Measurements from ENCODE around the gene CDK19. TPM values are rescaled to one million over a fixed set of nuclear protein-coding genes. Genes with fewer than 3 reads are reported as not detected.

Gene CDK19
- total and polyA plus RNA-seq, 2 of the 13 experiments (the other 11 are each of a cell fraction or from before 2014, with no cell fraction given), result 13.4 to 27.0 TPM

DNA sequence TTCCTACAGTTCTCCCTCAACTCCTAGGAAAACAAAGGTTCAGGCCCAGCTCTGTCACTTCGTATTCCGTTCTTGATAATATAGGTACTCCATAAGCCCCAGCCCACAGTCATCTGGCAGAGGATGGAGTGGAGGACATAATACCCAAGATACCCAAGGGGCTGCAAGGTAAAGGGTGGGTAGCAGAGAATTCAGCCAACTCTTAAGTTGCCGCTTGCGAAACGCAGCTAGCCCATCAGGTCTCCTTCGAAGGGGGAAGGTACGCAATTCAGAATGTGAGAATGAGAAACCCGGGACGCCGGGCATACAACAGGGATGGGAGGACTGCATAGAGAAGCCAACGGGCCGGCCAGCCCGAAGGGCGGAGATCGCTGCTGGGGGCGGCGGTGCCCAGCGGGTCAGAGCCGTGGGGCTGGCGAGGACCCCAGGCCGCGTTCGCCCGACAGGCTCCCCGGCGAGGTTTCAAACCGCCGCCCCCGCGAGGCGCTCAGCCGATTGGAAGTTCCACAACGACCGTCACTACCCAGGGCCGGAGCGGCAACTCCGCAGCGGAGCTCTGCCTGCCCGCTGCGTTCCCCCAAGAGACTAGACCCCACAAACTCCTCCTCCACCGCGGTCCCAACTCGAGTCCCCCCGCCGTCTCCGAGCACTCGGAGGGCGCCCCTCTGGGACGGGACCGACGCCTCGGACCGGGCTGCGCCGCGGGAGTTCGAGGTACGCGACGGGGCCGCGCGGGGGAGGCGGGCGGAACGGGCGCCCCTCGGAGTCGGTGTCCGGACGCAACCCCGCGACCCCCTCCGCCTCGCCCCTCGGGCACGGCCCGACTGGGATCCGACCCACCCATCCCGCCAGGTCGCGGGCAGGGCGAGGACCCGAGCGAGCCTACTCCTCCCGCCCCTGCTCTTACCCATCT, 911 bp downstream of the CDK19 start (continued):
- no peak for TF ChIP-seq HMGXB3 (CRISPR knock-in tag; IDR thresholded peaks at IDR 0.05; ENCODE audit: borderline replicate concordance)
- 0 out of 4 replicates have a peak, but pooled peaks of 1 of the 2 experiments have one; percentile 7 for TF ChIP-seq POLR2A (IDR thresholded peaks at IDR 0.05; ENCODE audit: insufficient read depth in 1 of 2, low read depth in 2 of 2, low read length in 2 of 2)
- TF ChIP-seq GLI4 (CRISPR knock-in tag; IDR thresholded peaks at IDR 0.05; ENCODE audit: borderline replicate concordance), result no peak
- TF ChIP-seq SOX13 (IDR thresholded peaks at IDR 0.05), result no peak
- no peak for TF ChIP-seq SOX13 (CRISPR knock-in tag; conservative IDR thresholded peaks at IDR 0.05 in 1 of 2, IDR thresholded peaks at IDR 0.05 in 1 of 2)
- 0 out of 2 replicates have a peak, but pooled peaks have one; percentile 65 for TF ChIP-seq ZNF329 (CRISPR knock-in tag; IDR thresholded peaks at IDR 0.05; ENCODE audit: low read depth)
- no peak for TF ChIP-seq KDM6A (CRISPR knock-in tag; IDR thresholded peaks at IDR 0.05; ENCODE audit: low read depth)
- TF ChIP-seq ZC3H13 (CRISPR knock-in tag; IDR thresholded peaks at IDR 0.05), result peak; percentile 60; the same call in 1 of the 2 replicates
- 0 out of 2 replicates have a peak, but pooled peaks have one; percentile 27 for TF ChIP-seq GTF3A (CRISPR knock-in tag; conservative IDR thresholded peaks at IDR 0.05)
- TF ChIP-seq, protein P1, sequence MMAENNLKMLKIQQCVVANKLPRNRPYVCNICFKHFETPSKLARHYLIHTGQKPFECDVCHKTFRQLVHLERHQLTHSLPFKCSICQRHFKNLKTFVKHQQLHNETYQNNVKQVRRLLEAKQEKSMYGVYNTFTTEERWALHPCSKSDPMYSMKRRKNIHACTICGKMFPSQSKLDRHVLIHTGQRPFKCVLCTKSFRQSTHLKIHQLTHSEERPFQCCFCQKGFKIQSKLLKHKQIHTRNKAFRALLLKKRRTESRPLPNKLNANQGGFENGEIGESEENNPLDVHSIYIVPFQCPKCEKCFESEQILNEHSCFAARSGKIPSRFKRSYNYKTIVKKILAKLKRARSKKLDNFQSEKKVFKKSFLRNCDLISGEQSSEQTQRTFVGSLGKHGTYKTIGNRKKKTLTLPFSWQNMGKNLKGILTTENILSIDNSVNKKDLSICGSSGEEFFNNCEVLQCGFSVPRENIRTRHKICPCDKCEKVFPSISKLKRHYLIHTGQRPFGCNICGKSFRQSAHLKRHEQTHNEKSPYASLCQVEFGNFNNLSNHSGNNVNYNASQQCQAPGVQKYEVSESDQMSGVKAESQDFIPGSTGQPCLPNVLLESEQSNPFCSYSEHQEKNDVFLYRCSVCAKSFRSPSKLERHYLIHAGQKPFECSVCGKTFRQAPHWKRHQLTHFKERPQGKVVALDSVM (CRISPR knock-in tag; IDR thresholded peaks at IDR 0.05), result no peak; the same call in 1 of the 2 replicates
- 0 out of 2 replicates have a peak, but pooled peaks have one; percentile 38 for TF ChIP-seq ZNF180 (CRISPR knock-in tag; IDR thresholded peaks at IDR 0.05; ENCODE audit: borderline replicate concordance, low read depth)
- TF ChIP-seq, protein P2, sequence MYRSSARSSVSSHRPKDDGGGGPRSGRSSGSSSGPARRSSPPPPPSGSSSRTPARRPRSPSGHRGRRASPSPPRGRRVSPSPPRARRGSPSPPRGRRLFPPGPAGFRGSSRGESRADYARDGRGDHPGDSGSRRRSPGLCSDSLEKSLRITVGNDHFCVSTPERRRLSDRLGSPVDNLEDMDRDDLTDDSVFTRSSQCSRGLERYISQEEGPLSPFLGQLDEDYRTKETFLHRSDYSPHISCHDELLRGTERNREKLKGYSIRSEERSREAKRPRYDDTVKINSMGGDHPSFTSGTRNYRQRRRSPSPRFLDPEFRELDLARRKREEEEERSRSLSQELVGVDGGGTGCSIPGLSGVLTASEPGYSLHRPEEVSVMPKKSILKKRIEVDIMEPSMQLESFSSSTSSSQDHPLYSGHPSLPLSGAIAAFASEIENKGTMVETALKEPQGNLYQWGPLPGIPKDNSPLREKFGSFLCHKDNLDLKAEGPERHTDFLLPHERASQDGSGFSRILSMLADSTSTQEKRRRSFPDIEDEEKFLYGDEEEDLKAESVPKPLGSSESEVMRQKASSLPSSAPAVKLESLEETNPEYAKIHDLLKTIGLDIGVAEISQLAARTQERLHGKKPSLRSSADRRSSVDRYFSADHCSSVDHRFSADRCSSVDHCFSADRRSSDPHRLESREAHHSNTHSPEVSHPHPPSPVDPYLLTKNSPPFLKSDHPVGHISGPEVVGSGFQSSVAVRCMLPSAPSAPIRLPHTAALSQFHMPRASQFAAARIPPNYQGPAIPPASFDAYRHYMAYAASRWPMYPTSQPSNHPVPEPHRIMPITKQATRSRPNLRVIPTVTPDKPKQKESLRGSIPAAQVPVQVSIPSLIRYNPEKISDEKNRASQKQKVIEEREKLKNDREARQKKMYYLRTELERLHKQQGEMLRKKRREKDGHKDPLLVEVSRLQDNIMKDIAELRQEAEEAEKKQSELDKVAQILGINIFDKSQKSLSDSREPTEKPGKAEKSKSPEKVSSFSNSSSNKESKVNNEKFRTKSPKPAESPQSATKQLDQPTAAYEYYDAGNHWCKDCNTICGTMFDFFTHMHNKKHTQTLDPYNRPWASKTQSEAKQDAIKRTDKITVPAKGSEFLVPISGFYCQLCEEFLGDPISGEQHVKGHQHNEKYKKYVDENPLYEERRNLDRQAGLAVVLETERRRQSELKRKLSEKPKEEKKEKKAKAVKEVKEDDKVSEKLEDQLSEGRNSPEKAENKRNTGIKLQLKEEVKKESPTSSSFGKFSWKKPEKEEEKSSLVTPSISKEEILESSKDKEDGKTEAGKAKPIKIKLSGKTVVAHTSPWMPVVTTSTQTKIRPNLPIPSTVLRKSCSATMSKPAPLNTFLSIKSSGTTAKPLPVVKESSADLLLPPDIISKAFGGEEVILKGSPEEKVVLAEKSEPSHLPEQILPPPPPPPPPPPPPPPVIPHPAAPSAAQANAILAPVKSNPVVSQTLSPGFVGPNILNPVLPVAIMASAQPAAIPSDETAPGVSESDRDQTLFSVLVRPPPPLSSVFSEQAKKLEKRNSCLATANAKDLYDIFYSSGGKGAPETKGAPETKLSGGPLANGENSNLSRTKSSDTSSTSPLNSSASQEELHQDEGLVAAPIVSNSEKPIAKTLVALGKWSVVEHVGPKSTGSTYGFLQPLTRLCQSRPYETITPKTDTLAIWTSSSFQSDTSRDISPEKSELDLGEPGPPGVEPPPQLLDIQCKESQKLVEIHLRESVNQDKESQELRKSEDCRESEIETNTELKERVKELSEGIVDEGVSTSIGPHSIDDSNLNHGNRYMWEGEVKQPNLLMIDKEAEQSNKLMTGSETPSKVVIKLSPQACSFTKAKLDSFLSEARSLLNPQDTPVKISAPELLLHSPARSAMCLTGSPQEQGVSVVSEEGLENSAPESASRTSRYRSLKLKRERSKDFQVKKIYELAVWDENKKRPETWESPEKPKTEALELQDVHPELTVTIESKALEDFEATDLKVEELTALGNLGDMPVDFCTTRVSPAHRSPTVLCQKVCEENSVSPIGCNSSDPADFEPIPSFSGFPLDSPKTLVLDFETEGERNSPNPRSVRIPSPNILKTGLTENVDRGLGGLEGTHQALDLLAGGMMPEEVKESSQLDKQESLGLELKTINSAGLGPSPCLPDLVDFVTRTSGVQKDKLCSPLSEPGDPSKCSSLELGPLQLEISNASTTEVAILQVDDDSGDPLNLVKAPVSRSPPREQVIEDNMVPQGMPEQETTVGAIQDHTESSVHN (CRISPR knock-in tag; IDR thresholded peaks at IDR 0.05), result no peak
- TF ChIP-seq HOXA5 (CRISPR knock-in tag; IDR thresholded peaks at IDR 0.05), result peak; percentile 66; the same call in 1 of the 2 replicates

Measured in HepG2 (cell line).